Type B pancreatic cell (in vitro differentiated cells): ENCODE results near the gene ARHGAP20. TPM values are rescaled to one million over a fixed set of nuclear protein-coding genes. Genes with fewer than 3 reads are reported as not detected.

ENCODE experiments used
- DNase-seq: peaks from one replicate; pipeline ENCODE4 v3.0.0; 2021; ENCODE audit warnings: mixed read lengths; ENCODE audit not compliant: unreplicated experiment; ENCODE audit errors: extremely low spot score
- H3K27ac Mint-ChIP-seq: 2 replicates; pipeline ENCODE4 v1.8.0; 2021; ENCODE audit warnings: mild to moderate bottlenecking, mixed read lengths
- H3K27me3 Mint-ChIP-seq: 2 replicates; pipeline ENCODE4 v1.8.0; 2021; ENCODE audit warnings: mixed read lengths
- H3K36me3 Mint-ChIP-seq: 2 replicates; pipeline ENCODE4 v1.8.0; 2021; ENCODE audit warnings: mixed read lengths
- H3K4me1 Mint-ChIP-seq: one replicate; pipeline ENCODE4 v1.8.0; 2021; ENCODE audit warnings: mixed read lengths; ENCODE audit not compliant: unreplicated experiment
- H3K4me3 Mint-ChIP-seq: 2 replicates; pipeline ENCODE4 v1.8.0; 2021; ENCODE audit warnings: mild to moderate bottlenecking, mixed read lengths
- H3K9me3 Mint-ChIP-seq: 2 replicates; pipeline ENCODE4 v1.8.0; 2021; ENCODE audit warnings: mixed read lengths
- total RNA-seq: library from RNA; stranded (reverse); gene quantifications from 2 replicates; pipeline ENCODE4 v1.2.1, GENCODE V29; 2021; ENCODE audit warnings: low replicate concordance
- TF ChIP-seq, protein P1 (sequence below): fragments of 200-600 bp; sonication (generic); conservative IDR thresholded peaks from 2 replicates; pipeline ENCODE4 v1.5.0; 2021; ENCODE audit warnings: antibody characterized with exemption, mild to moderate bottlenecking

ARHGAP20 gene
- total RNA-seq, 1 donor from 2014 or later = 5.1 TPM

- Mint-ChIP-seq H3K9me3 (peaks cover 20% of the 10 kb centered on the region), H3K4me3 (no peak overlapping the region), H3K27me3 (no peaks in the 10 kb centered on the region), H3K27ac (no peak overlapping the region), H3K4me1 (no peaks in the 10 kb centered on the region), H3K36me3 (no peaks in the 10 kb centered on the region)
- TF ChIP-seq, protein P1, sequence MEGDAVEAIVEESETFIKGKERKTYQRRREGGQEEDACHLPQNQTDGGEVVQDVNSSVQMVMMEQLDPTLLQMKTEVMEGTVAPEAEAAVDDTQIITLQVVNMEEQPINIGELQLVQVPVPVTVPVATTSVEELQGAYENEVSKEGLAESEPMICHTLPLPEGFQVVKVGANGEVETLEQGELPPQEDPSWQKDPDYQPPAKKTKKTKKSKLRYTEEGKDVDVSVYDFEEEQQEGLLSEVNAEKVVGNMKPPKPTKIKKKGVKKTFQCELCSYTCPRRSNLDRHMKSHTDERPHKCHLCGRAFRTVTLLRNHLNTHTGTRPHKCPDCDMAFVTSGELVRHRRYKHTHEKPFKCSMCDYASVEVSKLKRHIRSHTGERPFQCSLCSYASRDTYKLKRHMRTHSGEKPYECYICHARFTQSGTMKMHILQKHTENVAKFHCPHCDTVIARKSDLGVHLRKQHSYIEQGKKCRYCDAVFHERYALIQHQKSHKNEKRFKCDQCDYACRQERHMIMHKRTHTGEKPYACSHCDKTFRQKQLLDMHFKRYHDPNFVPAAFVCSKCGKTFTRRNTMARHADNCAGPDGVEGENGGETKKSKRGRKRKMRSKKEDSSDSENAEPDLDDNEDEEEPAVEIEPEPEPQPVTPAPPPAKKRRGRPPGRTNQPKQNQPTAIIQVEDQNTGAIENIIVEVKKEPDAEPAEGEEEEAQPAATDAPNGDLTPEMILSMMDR = peak; percentile 49
- no peak for DNase-seq
These were observed 183.2 kb downstream of the ARHGAP20 start for GRCh38 chr11:110529043-110529442.

- no peaks in the 10 kb centered on the region for H3K36me3 Mint-ChIP-seq
- no peaks in the 10 kb centered on the region for H3K4me1 Mint-ChIP-seq
- DNase-seq = no peak
- no peak overlapping the region for H3K27ac Mint-ChIP-seq
- no peak overlapping the region for H3K4me3 Mint-ChIP-seq
- TF ChIP-seq, protein P1 = no peak
- peaks cover 14% of the 10 kb centered on the region for H3K9me3 Mint-ChIP-seq
- H3K27me3 Mint-ChIP-seq = no peaks in the 10 kb centered on the region
These were observed 185.1 kb downstream of the ARHGAP20 start for GRCh38 chr11:110527146-110527545.
